Peyer's patch (tissue), 4 donors: ENCODE measurements around the gene CDC7.

Experiments
- CTCF ChIP-seq, 6 experiments: fragments of 450-650 bp in 4 of 6; fragments of 200-600 bp in 2 of 6; sonication (generic) in 1 of 6; IDR thresholded peaks; one replicate each; pipeline ENCODE4 v1.5.1; 2017 to 2019; ENCODE audit warnings: antibody characterized with exemption in 6 of 6, mild to moderate bottlenecking in 3 of 6, moderate library complexity in 1 of 6
- POLR2A ChIP-seq, 2 donors: fragments of 450-650 bp; IDR thresholded peaks; one replicate each; pipeline ENCODE4 v1.5.1; 2017; ENCODE audit warnings: antibody characterized with exemption in 2 of 2, mild to moderate bottlenecking in 2 of 2, moderate library complexity in 2 of 2

- TF ChIP-seq POLR2A (IDR thresholded peaks at IDR 0.05) (no peak), CTCF (IDR thresholded peaks at IDR 0.05) (peak in 1 of 6 experiments; percentile 15)
These were observed 46.2 kb downstream of the CDC7 start for GRCh38 chr1:91546876-91547275.
